GM19372 (cell line): ENCODE measurements around the gene LRRC75A.
"Not testable (repeated sequence)": the region's sequence is repeated elsewhere in the genome, so short reads cannot be mapped to it uniquely, and the experiment has no call there.

Experiments used
- ATAC-seq: cut with Tn5 transposase; IDR thresholded peaks from one replicate; pipeline ENCODE4 v1.9.1; 2021; ENCODE audit warnings: mild to moderate bottlenecking, low read depth, moderate library complexity; ENCODE audit not compliant: unreplicated experiment

LRRC75A gene

DNA sequence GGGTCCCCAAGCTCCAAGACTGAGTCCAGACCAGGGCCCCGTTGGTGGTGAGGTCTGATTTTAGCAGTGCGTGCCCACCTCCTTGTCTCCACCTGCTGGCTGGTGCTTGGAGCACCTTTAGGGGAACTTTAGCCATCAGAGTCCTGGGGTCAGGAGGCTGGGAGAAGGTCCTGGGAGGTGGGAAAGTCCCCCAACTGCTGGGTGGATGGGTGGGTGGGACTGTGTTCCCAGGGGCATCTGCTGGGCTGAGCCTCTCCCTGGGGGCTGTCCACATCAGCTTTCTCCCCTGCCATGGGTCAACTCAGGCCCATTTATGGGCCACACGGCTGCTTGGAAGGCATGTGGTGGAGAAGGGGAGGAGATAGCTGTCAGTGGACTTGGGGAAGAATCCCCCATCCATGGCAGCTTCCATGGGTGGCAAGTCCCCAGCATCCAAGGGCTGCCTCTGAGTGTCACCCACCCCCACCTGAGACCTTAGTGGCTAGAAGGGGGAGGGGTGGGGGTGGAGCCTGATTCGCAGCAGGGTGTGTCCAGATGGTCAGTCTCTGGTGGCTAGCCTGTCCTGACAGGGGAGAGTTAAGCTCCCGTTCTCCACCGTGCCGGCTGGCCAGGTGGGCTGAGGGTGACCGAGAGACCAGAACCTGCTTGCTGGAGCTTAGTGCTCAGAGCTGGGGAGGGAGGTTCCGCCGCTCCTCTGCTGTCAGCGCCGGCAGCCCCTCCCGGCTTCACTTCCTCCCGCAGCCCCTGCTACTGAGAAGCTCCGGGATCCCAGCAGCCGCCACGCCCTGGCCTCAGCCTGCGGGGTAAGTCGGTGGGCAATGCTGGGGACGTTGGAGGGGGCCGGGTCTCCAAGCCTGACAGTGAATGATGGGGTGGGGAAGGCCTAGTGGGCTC, 76.7 kb downstream of the LRRC75A start, which contains the start of gene TRPV2:
TSS of gene TRPV2 (plus strand) at position 541 of the 894 bp plus-strand sequence. CDS start 2,098 bp downstream, outside the sequence.
- peak; percentile 39 for ATAC-seq

DNA sequence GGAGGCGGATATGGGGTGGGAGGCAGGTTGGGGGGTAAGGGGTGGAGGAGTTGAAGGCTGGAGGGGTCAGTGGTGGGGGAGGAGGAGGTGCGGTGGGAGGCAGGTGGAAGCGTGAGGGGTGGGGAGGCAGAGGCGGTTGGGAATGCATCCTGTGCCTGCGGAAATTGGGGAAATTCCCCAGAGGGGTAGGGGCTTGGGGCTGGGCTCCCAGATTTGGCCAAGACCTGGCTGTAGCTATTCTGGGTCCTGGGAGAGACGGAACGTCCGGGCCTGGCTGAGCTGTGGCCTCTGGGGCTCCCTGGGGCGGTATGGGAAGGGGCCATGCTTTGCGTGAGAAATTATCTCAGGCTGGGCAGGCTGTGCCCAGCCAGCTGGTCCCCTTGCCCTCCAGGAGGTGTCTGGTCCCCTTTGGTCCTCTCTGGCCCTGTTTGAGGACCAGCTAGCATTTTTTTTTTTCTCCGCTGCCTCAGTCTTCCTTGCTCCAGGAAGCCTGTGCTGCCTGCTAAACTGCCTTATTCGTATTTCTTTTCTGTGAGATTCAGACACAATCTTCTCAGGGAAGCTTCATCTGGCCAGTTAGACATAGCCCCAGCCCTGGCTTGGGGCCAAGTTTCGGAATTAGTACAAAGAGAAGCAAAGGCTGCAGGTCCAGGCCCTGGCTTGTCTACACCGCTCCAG, 83.9 kb downstream of the LRRC75A start:
- peak; percentile 85 for ATAC-seq

DNA sequence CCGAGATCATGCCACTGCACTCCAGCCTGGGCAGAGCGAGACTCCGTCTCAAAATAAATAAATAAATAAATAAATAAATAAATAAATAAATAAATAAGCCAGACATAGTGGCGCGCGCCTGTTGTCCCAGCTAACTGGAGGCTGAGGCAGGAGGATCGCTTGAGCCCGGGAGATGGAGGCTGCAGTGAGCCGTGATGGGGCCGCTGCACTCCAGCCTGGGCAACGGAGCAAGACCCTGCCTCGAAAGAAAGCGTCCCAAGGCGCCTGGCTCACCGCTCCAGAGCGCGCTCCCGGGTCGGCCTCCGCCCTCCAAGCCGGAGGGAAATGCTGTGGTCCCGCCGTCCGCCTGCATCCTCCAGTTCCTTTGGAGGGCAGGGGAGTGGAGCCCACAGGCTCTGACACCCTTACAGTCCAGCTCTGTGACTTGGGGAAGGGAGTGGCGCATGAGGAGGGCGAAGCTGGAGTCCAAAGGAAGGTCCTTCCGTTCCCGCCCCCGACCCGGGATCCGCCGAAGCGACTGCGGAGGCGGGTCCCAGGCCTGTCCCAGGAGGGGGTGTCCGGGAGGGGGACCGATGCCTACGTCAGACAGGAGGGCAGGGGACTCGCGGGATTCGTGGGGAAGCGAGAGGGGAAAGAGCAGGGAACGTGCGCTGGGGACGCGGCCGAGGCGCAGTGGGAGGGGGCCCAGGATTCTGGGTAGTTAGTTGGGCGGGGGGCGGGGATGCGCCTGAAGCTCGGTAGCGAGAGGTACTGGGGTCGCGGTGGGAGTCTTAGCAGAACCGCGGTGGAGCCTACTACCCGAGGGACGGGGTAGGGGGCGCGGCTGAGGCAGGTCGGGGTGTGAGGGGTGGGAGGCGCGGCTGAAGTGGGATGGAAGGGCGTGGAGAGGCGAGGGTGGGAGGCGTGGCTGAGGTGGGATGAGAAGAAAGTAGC, 85.0 kb downstream of the LRRC75A start:
- ATAC-seq: no peak

DNA sequence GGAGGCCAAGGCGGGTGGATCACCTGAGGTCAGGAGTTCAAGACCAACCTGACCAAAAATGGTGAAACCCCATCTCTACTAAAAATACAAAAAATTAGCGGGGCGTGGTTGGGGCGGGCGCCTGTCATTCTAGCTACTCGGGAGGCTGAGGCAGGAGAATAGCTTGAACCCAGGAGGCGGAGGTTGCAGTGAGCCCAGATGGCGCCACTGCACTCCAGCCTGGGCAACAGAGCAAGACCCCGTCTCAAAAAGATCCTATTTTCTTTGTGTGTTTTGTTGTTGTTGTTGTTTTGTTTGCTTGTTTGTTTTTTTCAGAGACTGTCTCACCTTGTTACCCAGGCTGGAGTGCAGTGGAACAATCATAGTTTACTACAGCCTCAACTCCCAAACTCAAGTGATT, 88.1 kb downstream of the LRRC75A start:
- not testable (repeated sequence) for ATAC-seq

DNA sequence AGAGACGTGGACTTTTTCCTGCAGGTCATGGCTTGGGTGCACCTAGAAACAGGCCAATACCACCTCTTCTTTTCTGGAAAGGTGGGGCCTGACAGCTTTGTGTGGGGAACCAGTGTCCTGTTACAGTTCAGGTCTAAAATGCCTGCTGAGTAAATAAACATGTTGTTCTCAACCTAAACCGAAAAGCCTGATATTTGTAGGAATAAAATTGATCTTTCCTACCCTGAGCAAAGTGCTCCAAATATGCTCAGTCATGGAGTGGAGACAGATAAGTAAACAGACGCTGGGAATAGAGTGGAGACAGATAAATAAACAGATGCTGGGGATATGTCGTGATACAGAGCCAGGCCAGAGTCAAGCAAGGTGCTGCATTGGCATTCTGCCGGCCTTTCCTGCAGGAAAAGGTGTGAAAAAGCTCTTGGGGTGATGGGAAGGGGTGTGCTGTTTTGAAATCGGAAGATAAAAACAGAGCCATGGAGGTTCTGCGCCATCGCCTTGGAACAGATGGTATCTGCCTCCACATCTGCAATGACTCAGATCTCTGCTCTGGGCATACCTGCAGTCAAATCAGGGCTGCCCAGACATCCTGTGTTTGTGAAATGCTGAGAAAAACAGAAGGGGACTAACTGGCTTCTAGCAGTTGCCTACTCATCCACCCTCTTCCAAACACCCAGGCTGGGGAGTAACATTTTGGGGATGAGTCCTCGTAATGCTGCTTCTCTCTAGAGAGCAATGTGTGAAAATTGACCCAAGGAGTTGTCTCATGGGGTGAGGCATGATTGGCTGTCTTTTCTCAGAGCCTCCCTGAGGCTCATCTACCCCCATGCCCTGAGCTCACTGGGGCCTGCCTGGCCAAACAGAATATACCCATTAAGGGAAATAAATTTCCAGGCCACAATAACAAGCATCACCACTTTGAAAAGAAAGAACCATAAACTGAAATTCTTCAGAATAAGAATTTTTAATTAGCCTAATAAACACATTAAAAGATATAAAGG, 93.4 kb downstream of the LRRC75A start:
- no peak for ATAC-seq

DNA sequence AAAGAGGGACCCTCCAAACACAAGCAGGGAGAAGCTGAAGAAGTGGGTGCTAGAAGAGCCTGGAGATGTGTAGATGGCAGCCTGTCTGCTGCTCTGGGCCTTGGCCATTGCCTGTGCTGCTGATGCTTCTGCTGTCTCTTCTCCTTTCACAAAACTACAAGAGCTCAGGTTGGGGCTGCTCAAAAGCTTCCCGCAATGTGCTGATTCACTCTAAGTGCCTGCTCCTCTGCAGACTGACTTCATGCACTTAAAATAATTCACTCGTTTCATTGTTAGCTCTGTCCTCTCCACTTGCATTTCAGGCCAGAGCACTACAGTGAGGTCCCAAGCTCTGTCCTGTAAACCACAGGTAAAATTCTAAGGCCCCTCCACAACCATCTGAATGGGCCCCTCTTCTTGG, 95.3 kb downstream of the LRRC75A start:
- not testable (repeated sequence) for ATAC-seq

DNA sequence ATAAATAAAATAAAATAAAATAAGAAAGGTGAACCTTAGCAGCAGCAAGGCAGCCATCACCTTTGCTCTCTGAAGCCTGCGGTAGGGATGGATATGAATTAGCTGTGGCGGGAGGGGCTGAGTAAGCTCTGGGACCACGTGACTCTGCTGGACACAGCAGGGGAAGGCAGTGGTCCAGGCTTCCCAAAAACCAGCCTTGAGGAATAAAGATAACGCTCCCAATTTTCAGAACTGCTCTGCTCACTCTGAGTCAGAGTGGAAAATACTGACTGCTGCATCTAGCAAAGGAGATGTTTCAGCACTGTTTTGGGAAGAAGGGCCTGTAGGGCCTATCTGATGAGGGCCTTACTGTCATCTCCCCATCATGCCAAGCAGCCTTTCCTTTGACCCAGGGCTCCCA, 96.1 kb downstream of the LRRC75A start:
- ATAC-seq: not testable (repeated sequence)

DNA sequence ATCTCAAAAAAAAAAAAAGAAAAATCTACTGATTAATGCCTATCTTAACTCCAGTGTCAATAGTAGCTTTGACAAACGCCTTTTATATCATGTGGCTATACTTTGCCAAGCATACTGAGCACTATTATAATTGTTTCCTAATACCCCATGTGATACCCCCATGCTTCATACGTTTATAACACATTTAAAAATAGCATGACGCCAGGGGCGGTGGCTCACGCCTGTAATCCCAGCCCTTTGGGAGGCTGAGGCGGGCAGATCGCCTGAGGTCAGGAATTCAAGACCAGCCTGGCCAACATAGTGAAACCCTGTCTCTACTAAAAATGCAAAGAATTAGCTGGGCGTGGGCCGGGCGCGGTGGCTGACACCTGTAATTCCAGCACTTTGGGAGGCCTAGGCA, 99.5 kb downstream of the LRRC75A start:
- ATAC-seq: not testable (repeated sequence)
